ENCODE results near the gene STK32B.

Gene STK32B

DNA sequence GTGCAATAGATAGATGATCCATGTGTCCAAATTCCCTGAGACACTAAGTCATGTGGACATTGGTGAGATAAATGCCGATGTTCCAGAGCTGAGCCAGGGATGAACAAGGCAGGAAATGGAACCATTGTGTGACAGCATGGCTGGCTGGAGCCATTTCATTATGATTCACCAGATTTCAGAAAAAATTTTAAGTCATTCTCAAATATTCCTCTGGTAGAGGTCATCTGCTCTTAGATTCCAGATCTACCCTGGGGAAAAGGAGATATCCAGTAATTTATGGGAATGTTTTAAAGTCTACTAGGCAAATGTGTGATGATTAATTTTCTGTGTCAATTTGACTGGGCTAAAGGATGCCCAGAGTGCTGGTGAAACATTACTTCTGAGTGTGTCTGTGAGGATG, 287.3 kb downstream of the STK32B start:
- TF ChIP-seq, protein P1, sequence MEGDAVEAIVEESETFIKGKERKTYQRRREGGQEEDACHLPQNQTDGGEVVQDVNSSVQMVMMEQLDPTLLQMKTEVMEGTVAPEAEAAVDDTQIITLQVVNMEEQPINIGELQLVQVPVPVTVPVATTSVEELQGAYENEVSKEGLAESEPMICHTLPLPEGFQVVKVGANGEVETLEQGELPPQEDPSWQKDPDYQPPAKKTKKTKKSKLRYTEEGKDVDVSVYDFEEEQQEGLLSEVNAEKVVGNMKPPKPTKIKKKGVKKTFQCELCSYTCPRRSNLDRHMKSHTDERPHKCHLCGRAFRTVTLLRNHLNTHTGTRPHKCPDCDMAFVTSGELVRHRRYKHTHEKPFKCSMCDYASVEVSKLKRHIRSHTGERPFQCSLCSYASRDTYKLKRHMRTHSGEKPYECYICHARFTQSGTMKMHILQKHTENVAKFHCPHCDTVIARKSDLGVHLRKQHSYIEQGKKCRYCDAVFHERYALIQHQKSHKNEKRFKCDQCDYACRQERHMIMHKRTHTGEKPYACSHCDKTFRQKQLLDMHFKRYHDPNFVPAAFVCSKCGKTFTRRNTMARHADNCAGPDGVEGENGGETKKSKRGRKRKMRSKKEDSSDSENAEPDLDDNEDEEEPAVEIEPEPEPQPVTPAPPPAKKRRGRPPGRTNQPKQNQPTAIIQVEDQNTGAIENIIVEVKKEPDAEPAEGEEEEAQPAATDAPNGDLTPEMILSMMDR (IDR thresholded peaks at IDR 0.05; ENCODE audit: low read depth, low read length): no peak

DNA sequence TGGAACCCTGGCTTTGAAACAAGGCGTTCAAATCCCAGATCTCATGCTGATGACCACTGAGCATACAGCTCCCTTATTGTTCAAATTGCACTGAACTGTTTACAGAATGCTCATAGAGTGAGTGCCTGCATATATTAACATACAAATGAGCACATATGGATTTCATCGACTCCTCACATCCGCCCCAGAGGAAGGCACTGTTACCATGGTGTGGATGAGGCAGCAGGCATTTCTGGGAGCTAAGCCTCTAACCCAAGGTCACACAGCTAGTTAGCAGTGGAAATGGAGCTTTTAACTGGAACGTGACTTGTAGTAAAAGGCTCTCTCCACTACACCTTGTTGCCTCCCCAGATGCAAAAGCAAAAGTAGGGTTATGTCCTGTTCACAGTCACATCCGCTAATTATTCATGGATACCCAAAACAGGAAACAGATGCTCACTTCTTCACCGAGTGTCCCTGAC, 289.7 kb downstream of the STK32B start:
- TF ChIP-seq, protein P1 (IDR thresholded peaks at IDR 0.05; ENCODE audit: low read depth, low read length): no peak
- no peak overlapping the region for H3K4me3 ChIP-seq (ENCODE audit: low read depth, low read length)

More for the DNA sequence above, 287.3 kb downstream of the STK32B start:
- H3K4me3 ChIP-seq (ENCODE audit: low read depth, low read length): no peak overlapping the region

DNA sequence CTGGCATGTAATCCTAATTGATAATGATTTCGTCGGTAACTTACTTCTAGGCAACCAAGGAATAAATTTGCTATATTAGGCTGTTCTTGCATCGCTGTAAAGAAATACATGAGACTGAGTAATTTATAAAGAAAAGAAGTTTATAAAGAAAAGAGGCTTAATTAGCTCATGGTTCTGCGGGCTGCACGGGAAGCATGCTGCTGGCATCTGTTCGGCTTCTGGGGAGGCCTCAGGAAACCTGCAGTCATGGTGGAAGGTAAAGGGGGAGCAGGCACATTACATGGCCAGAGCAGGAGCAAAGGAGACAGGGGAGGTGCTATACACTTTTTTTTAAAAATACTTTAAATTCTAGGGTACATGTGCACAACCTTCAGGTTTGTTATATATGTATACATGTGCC, 290.2 kb downstream of the STK32B start:
- H3K4me3 ChIP-seq (ENCODE audit: low read depth, low read length): no peak overlapping the region
- TF ChIP-seq, protein P1 (IDR thresholded peaks at IDR 0.05; ENCODE audit: low read depth, low read length): no peak

DNA sequence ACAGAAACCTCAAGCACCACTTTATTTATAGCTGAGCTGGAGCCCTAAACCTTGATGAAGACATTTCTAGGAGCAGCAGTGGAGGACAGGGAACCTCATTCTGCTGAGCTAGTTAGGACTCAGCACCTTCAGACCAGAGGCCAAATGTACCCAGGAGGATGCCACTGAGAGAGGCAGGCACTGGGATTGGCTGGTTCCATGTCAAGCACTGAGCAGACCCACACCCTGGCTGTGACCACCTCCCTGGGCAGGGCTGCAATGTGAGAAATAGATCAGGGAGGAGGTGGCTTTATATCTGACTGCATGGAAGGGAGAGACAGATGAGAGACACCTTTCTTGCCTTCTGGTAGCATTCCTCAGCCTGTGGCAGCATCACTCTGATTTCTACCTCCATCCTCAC, 304.6 kb downstream of the STK32B start:
- TF ChIP-seq, protein P1 (IDR thresholded peaks at IDR 0.05; ENCODE audit: low read depth, low read length): no peak

DNA sequence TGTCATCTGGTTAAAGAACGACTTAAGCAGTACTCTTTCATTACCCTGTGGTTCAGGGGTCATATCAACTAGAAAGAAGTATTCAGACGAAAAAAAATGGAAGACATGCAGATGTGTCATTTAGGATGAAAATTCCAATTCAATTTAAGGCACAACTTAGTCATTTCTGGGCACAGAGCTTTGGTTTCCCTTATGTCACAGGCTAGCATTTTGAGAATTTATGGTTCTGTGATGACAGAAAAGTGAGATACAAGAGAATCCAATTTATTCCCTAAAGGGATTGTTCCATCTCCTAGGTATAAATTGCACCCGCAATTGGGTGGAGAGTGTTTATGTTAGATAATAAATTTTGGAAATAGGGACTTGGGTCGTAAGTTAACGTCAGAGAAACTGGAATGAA, 306.6 kb downstream of the STK32B start:
- TF ChIP-seq, protein P1 (IDR thresholded peaks at IDR 0.05; ENCODE audit: low read depth, low read length): no peak

More for the DNA sequence above, 304.6 kb downstream of the STK32B start:
- no peak overlapping the region for H3K4me3 ChIP-seq (ENCODE audit: low read depth, low read length)

DNA sequence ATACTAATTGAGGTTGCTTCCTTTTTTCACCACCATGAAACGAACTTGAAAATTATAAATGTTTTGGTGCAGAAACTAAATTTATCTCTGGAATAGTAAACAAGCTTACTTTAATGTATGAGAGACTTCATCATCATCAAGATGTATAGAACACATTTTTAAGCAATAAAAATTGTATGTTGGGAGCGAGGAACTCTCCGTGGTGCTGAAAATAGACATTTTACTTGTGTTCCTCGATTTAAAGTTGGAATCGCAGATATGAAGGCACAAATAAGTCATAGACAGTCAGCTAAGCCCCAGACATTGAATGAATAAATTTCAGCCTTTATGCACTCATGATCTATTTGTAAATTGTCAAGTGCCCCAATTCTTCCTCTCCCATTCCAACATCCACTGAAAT, 310.7 kb downstream of the STK32B start:
- TF ChIP-seq, protein P1 (IDR thresholded peaks at IDR 0.05; ENCODE audit: low read depth, low read length): no peak
- no peak overlapping the region for H3K4me3 ChIP-seq (ENCODE audit: low read depth, low read length)

More for the DNA sequence above, 306.6 kb downstream of the STK32B start:
- no peak overlapping the region for H3K4me3 ChIP-seq (ENCODE audit: low read depth, low read length)

DNA sequence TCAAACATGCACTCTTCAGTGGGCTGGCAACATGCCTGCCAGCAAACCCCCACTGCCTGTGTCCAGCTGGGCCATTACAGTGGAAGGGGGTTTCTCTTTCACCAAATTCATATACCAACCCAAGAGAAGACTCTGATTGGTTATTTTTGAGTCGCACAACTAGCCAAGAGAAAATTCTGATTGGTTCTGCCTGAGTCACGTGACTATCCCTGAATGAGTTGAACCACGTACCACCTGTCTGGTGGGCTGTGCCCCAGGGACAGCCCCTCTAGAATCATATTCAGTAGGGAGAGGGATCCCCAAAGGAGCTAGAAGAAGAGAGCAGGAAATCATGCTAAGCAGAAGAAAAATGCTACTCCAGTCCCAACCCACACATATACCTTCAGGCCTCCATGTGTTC, 313.1 kb downstream of the STK32B start:
- no peak overlapping the region for H3K4me3 ChIP-seq (ENCODE audit: low read depth, low read length)
- TF ChIP-seq, protein P1 (IDR thresholded peaks at IDR 0.05; ENCODE audit: low read depth, low read length): no peak
